WTC11 (cell line): ENCODE data around the gene SLC25A31.

Experiments
- CREB1 ChIP-seq: sonication (generic); formaldehyde crosslinking; IDR thresholded peaks from 2 replicates; pipeline ENCODE4 v1.8.0; 2023; ENCODE audit warnings: mild to moderate bottlenecking, missing genetic modification reagents
- CTCF ChIP-seq: fragments of 200-600 bp; IDR thresholded peaks from 2 replicates; pipeline ENCODE4 v1.8.0; 2022; ENCODE audit warnings: antibody characterized with exemption
- E2F4 ChIP-seq: sonication (generic); formaldehyde crosslinking; IDR thresholded peaks from 2 replicates; pipeline ENCODE4 v1.8.1; 2022; ENCODE audit warnings: low read depth, mild to moderate bottlenecking, moderate library complexity, missing genetic modification reagents, borderline replicate concordance
- FOXP4 ChIP-seq: sonication (generic); formaldehyde crosslinking; IDR thresholded peaks from 2 replicates; pipeline ENCODE4 v1.8.0; 2022; ENCODE audit warnings: mild to moderate bottlenecking, missing genetic modification reagents
- TEAD4 ChIP-seq: sonication (generic); formaldehyde crosslinking; IDR thresholded peaks from 2 replicates; pipeline ENCODE4 v1.8.0; 2022; ENCODE audit warnings: mild to moderate bottlenecking, missing genetic modification reagents
- USF2 ChIP-seq: sonication (generic); formaldehyde crosslinking; IDR thresholded peaks from 2 replicates; pipeline ENCODE4 v1.8.1; 2023; ENCODE audit warnings: mild to moderate bottlenecking, missing genetic modification reagents, moderate library complexity

- TF ChIP-seq CREB1 (no peak), USF2 (CRISPR knock-in tag) (no peak), CTCF (no peak), FOXP4 (CRISPR knock-in tag) (no peak), E2F4 (CRISPR knock-in tag) (no peak), TEAD4 (CRISPR knock-in tag) (no peak)
These were observed 69.5 kb downstream of the SLC25A31 start for GRCh38 chr4:127799711-127800110.
